ENCODE results near the gene GYG2.

The GYG2 gene

DNA sequence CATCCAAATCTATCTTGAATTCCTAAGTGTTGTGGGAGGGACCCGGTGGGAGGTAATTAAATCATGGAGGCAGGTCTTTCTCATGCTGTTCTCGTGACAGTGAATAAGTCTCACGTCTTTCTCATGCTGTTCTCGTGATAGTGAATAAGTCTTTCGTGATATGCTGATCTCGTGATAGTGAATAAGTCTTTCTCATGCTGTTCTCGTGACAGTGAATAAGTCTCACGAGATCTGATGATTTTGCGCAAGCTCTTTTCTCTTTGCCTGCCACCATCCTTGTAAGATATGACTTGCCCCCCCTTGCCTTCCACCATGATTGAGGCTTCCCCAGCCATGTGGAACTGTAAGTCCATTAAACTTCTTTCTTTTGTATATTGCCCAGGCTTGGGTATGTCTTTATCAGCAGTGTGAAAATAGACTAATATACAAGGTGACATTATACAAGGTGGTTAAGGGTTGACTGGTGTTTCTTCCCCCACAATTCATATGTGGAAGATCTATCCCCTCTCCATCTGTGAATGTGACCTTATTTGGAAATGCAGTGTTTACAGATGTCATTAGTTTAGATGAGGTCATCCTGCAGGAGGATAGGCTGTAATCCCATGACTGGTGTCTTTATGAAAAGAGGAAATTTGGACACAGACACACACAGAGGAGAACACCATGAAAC is 72.8 kb downstream of the GYG2 start:
- no peak; the same call in 2 of the 3 replicates for ATAC-seq
- TF ChIP-seq RARB (CRISPR knock-in tag; IDR thresholded peaks at IDR 0.05) = no peak

DNA sequence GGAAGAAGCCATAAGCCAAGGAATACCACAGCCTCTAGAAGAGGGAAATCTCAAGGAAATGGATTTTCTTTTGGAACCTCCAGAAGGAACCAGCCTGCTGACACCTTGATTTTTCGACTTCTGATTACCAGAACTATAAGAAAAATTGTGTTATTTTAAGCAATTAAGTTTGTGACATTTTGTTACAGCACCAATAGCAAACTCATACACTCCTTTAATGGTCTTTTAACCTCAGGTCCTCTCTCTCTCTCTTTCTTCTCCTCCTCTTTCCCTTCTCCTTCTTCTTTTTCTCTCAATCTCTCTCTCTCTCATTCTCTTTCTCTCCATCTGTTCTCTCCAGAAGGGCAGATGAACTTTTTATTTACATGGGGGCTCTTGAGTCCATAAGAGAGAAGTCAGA is 74.1 kb downstream of the GYG2 start:
- ATAC-seq = no peak
- no peak for TF ChIP-seq ESRRG (CRISPR knock-in tag; IDR thresholded peaks at IDR 0.05)
- TF ChIP-seq ZNF70 (CRISPR knock-in tag; IDR thresholded peaks at IDR 0.05) = no peak
- TF ChIP-seq OSR1 (CRISPR knock-in tag; IDR thresholded peaks at IDR 0.05) = no peak
- no peak for TF ChIP-seq ZC3H10 (CRISPR knock-in tag; IDR thresholded peaks at IDR 0.05)
- no peak for TF ChIP-seq ISL1 (CRISPR knock-in tag; IDR thresholded peaks at IDR 0.05)

DNA sequence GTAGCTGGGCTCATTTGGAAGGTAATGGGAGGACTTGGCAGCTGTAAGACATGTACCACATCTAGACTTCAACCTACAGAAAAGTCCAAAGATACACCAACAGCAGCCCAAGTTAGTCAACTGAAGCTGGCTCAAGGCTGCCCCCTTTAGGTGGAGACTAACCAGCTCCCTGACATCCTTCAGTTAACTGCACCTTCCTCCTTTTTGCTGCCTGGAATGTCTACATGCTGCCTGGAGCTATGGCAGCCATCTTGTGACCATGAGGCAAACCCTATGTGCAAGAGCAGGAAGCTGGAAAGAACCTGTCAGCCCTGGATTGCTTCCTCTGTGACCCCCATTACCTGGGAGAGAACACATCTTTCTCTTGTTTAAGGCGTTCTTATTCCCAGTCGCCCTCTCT is 74.6 kb downstream of the GYG2 start:
- TF ChIP-seq BACH2 (CRISPR knock-in tag; IDR thresholded peaks at IDR 0.05; ENCODE audit: borderline replicate concordance) (no peak), TCF4 (CRISPR knock-in tag; IDR thresholded peaks at IDR 0.05; ENCODE audit: borderline replicate concordance) (no peak)
- TF ChIP-seq, protein P1, sequence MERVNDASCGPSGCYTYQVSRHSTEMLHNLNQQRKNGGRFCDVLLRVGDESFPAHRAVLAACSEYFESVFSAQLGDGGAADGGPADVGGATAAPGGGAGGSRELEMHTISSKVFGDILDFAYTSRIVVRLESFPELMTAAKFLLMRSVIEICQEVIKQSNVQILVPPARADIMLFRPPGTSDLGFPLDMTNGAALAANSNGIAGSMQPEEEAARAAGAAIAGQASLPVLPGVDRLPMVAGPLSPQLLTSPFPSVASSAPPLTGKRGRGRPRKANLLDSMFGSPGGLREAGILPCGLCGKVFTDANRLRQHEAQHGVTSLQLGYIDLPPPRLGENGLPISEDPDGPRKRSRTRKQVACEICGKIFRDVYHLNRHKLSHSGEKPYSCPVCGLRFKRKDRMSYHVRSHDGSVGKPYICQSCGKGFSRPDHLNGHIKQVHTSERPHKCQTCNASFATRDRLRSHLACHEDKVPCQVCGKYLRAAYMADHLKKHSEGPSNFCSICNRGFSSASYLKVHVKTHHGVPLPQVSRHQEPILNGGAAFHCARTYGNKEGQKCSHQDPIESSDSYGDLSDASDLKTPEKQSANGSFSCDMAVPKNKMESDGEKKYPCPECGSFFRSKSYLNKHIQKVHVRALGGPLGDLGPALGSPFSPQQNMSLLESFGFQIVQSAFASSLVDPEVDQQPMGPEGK (CRISPR knock-in tag; IDR thresholded peaks at IDR 0.05; ENCODE audit: borderline replicate concordance) = no peak
- ATAC-seq = no peak

DNA sequence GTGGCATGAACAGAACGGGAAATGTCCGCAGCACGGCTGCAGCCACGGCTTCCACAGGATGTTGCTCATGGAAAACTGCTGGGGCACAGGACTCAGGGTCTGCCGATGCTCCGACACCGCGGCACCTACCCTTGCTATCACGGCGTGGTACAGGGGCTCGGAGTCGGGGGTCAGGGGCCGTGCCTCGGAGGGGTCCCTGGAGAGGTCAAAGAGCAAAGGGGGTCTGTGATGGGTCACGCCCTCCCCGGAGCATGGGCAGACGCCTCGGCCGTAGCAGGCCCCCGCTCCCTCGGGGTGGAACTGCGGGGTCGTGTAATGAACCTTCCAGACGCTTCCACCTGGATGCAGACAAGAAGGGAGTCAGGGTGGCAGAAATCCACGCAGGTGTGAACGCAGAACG is 78.6 kb downstream of the GYG2 start:
- ATAC-seq = no peak
- TF ChIP-seq BACH2 (CRISPR knock-in tag; IDR thresholded peaks at IDR 0.05; ENCODE audit: borderline replicate concordance) (no peak), ZNF70 (CRISPR knock-in tag; IDR thresholded peaks at IDR 0.05) (no peak), ESRRG (CRISPR knock-in tag; IDR thresholded peaks at IDR 0.05) (no peak)

DNA sequence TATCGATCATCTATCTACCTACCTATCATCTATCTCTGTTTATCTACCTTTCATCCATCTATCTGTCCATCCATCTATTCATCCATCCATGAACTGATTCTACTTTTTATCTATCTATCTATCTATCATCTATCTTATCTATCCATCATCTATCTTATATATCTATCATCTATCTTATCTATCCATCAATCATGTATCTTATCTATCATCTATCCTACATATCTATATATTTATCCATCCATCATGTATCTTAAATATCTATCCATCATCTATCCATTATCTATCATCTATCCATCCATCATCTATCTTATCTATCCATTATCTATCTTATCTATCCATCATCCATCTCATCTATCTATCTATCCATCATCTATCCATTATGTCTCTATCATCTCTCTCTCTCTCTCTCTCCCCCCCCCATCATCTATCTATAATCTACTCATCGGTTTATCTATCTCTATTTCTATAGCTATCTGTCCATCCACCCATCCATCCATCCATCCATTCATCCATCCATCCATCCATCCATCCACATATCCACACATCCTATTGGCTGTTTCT is 79.5 kb downstream of the GYG2 start:
- ATAC-seq = no peak

DNA sequence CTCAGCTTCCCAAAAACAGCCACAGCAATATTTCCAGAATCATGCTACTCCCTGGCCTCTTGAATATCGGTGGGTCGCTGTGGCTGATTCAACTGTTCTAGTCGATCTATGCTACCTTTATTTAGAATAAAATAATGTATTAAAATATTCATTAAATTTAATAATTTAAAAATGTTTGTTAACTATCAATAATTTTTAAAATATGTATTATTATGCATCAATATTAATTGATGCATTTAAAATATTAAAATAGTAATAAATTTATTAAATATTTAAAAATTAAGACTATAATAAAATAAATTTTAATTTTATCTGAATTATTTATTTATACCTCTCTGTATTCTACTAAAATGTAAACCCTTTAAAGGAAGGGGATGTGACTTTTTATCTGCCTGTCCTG is 81.4 kb downstream of the GYG2 start:
- no peak for ATAC-seq
- TF ChIP-seq ISL1 (CRISPR knock-in tag; IDR thresholded peaks at IDR 0.05) (no peak), GLIS3 (CRISPR knock-in tag; IDR thresholded peaks at IDR 0.05) (no peak), ZNF70 (CRISPR knock-in tag; IDR thresholded peaks at IDR 0.05) (no peak), ESRRG (CRISPR knock-in tag; IDR thresholded peaks at IDR 0.05) (no peak), SNAI2 (CRISPR knock-in tag; IDR thresholded peaks at IDR 0.05) (no peak), ZFP3 (CRISPR knock-in tag; IDR thresholded peaks at IDR 0.05) (no peak), TCF4 (CRISPR knock-in tag; IDR thresholded peaks at IDR 0.05; ENCODE audit: borderline replicate concordance) (no peak), BACH2 (CRISPR knock-in tag; IDR thresholded peaks at IDR 0.05; ENCODE audit: borderline replicate concordance) (no peak), ZNF565 (CRISPR knock-in tag; conservative IDR thresholded peaks at IDR 0.05; ENCODE audit: low read depth) (no peak), OSR1 (CRISPR knock-in tag; IDR thresholded peaks at IDR 0.05) (no peak), ARNTL (CRISPR knock-in tag; IDR thresholded peaks at IDR 0.05; ENCODE audit: borderline replicate concordance, low read depth) (no peak)
- TF ChIP-seq, protein P2, sequence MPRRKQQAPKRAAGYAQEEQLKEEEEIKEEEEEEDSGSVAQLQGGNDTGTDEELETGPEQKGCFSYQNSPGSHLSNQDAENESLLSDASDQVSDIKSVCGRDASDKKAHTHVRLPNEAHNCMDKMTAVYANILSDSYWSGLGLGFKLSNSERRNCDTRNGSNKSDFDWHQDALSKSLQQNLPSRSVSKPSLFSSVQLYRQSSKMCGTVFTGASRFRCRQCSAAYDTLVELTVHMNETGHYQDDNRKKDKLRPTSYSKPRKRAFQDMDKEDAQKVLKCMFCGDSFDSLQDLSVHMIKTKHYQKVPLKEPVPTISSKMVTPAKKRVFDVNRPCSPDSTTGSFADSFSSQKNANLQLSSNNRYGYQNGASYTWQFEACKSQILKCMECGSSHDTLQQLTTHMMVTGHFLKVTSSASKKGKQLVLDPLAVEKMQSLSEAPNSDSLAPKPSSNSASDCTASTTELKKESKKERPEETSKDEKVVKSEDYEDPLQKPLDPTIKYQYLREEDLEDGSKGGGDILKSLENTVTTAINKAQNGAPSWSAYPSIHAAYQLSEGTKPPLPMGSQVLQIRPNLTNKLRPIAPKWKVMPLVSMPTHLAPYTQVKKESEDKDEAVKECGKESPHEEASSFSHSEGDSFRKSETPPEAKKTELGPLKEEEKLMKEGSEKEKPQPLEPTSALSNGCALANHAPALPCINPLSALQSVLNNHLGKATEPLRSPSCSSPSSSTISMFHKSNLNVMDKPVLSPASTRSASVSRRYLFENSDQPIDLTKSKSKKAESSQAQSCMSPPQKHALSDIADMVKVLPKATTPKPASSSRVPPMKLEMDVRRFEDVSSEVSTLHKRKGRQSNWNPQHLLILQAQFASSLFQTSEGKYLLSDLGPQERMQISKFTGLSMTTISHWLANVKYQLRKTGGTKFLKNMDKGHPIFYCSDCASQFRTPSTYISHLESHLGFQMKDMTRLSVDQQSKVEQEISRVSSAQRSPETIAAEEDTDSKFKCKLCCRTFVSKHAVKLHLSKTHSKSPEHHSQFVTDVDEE (CRISPR knock-in tag; IDR thresholded peaks at IDR 0.05) = no peak

More for the DNA sequence above, 79.5 kb downstream of the GYG2 start:
- TF ChIP-seq, protein P3, sequence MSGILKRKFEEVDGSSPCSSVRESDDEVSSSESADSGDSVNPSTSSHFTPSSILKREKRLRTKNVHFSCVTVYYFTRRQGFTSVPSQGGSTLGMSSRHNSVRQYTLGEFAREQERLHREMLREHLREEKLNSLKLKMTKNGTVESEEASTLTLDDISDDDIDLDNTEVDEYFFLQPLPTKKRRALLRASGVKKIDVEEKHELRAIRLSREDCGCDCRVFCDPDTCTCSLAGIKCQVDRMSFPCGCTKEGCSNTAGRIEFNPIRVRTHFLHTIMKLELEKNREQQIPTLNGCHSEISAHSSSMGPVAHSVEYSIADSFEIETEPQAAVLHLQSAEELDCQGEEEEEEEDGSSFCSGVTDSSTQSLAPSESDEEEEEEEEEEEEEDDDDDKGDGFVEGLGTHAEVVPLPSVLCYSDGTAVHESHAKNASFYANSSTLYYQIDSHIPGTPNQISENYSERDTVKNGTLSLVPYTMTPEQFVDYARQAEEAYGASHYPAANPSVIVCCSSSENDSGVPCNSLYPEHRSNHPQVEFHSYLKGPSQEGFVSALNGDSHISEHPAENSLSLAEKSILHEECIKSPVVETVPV (CRISPR knock-in tag; IDR thresholded peaks at IDR 0.05) = no peak
- TF ChIP-seq ZNF70 (CRISPR knock-in tag; IDR thresholded peaks at IDR 0.05) (no peak), ZFP3 (CRISPR knock-in tag; IDR thresholded peaks at IDR 0.05) (no peak), TOX (CRISPR knock-in tag; IDR thresholded peaks at IDR 0.05; ENCODE audit: borderline replicate concordance) (no peak)
- TF ChIP-seq, protein P4, sequence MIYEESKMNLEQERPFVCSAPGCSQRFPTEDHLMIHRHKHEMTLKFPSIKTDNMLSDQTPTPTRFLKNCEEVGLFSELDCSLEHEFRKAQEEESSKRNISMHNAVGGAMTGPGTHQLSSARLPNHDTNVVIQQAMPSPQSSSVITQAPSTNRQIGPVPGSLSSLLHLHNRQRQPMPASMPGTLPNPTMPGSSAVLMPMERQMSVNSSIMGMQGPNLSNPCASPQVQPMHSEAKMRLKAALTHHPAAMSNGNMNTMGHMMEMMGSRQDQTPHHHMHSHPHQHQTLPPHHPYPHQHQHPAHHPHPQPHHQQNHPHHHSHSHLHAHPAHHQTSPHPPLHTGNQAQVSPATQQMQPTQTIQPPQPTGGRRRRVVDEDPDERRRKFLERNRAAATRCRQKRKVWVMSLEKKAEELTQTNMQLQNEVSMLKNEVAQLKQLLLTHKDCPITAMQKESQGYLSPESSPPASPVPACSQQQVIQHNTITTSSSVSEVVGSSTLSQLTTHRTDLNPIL (CRISPR knock-in tag; IDR thresholded peaks at IDR 0.05; ENCODE audit: low read depth) = no peak
